GM12878 (cell line): Measurements from ENCODE around the gene COL13A1. TPM values are rescaled to one million over a fixed set of nuclear protein-coding genes. Genes with fewer than 3 reads are reported as not detected.

Experiments
- ATAC-seq: fragments of 200-7000 bp; cut with Tn5 transposase; 3 replicates; pipeline ENCODE4 v1.9.1; 2020; ENCODE audit warnings: mild to moderate bottlenecking, moderate library complexity
- BruUV-seq: library from RNA; stranded (reverse); fragments of 400-500 nt; replicated peaks from 2 replicates; lab custom pipeline; 2021; lab: Mats Ljungman, UMichigan
- CTCF ChIA-PET: fragments of 300-600 bp; sonication (Branson Sonifier 250); formaldehyde crosslinking; extraction: SDS; loops from one replicate; lab custom pipeline; 2021; ENCODE audit warnings: inconsistent platforms; lab: Yijun Ruan, JAX
- POLR2A ChIA-PET: fragments of 350-600 bp; formaldehyde crosslinking; extraction: SDS; loops from one replicate; lab custom pipeline; 2021; ENCODE audit warnings: inconsistent platforms; lab: Charles Lee
- RAD21 ChIA-PET: fragments of 300-600 bp; sonication (Branson Sonifier 250); formaldehyde crosslinking; loops from one replicate; lab custom pipeline; 2023; ENCODE audit warnings: antibody characterized with exemption; ENCODE audit not compliant: unreplicated experiment; lab: Charles Lee
- SMC1A ChIA-PET: fragments of 300-600 bp; sonication (Branson Sonifier 250); formaldehyde crosslinking; loops from one replicate; lab custom pipeline; 2023; ENCODE audit not compliant: unreplicated experiment, uncharacterized antibody; lab: Charles Lee
- DNase-seq: peaks from one replicate; pipeline ENCODE4 v3.0.0-alpha.2; 2011; ENCODE audit warnings: low read depth, low spot score
- FAIRE-seq: peaks from 3 replicates; lab custom pipeline; 2011; peaks lifted over from hg19 to GRCh38; lab: Jason Lieb, UNC
- H2AFZ ChIP-seq: 2 replicates; pipeline ENCODE4 v1.6.0; 2011; ENCODE audit warnings: low read depth, low read length, control low read depth; ENCODE audit not compliant: control insufficient read depth
- H3K27ac ChIP-seq: 2 replicates; pipeline ENCODE4 v1.5.1; 2011; ENCODE audit warnings: control low read depth; ENCODE audit not compliant: control insufficient read depth, insufficient read depth
- H3K27me3 ChIP-seq, 2 experiments: replicated peaks in 1 of 2; 2 replicates each; pipeline versions ENCODE4 v1.6.0 to v1.6.1; 2011; ENCODE audit warnings: low read length in 1 of 2; ENCODE audit not compliant: control insufficient read depth in 2 of 2, insufficient read depth in 2 of 2
- H3K36me3 ChIP-seq, 2 experiments: 2 replicates each; pipeline ENCODE4 v1.5.1; 2011; ENCODE audit warnings: low read length in 1 of 2; ENCODE audit not compliant: control insufficient read depth in 2 of 2, insufficient read depth in 2 of 2
- H3K4me1 ChIP-seq: 2 replicates; pipeline ENCODE4 v1.6.1; 2011; ENCODE audit warnings: mild to moderate bottlenecking, low read length, moderate library complexity, mixed read lengths; ENCODE audit not compliant: control insufficient read depth, insufficient read depth
- H3K4me2 ChIP-seq: 2 replicates; pipeline ENCODE4 v1.6.0; 2011; ENCODE audit warnings: control low read depth; ENCODE audit not compliant: control insufficient read depth, insufficient read depth
- H3K4me3 ChIP-seq: fragments of 200-600 bp; sonication (generic); 2 replicates; pipeline ENCODE4 v1.5.1; 2016
- H3K79me2 ChIP-seq: 2 replicates; pipeline ENCODE4 v1.6.0; 2011; ENCODE audit warnings: low read length; ENCODE audit not compliant: control insufficient read depth, insufficient read depth
- H3K9ac ChIP-seq: 2 replicates; pipeline ENCODE4 v1.8.0; 2011; ENCODE audit warnings: low read length, control low read depth, mixed read lengths; ENCODE audit not compliant: control insufficient read depth, insufficient read depth
- H3K9me3 ChIP-seq: replicated peaks from 3 replicates; pipeline ENCODE4 v1.5.1; 2011; ENCODE audit warnings: mild to moderate bottlenecking, low read length; ENCODE audit not compliant: control insufficient read depth, insufficient read depth
- H4K20me1 ChIP-seq: 2 replicates; pipeline ENCODE4 v1.6.0; 2011; ENCODE audit not compliant: control insufficient read depth, insufficient read depth
- ASH2L ChIP-seq: fragments of 300-600, 200-600 bp; sonication (generic); IDR thresholded peaks from 2 replicates; pipeline ENCODE4 v1.6.1; 2017; ENCODE audit warnings: low read depth, mild to moderate bottlenecking, borderline replicate concordance
- EED ChIP-seq: sonication (generic); IDR thresholded peaks from 2 replicates; pipeline ENCODE4 v1.6.1; 2016; ENCODE audit warnings: antibody characterized with exemption, low read depth
- NR2C1 ChIP-seq: fragments of 450-650 bp; IDR thresholded peaks from 2 replicates; pipeline ENCODE4 v1.6.1; 2017; ENCODE audit warnings: antibody characterized with exemption, mild to moderate bottlenecking, moderate library complexity
- SP1 ChIP-seq: IDR thresholded peaks from one replicate; pipeline ENCODE4 v1.6.1; 2011; ENCODE audit warnings: low read depth, low read length
- SREBF2 ChIP-seq: IDR thresholded peaks from 2 replicates; pipeline ENCODE4 v1.6.1; 2012; ENCODE audit warnings: mild to moderate bottlenecking, low read length
- STAT1 ChIP-seq: fragments of 450-650 bp; conservative IDR thresholded peaks from 2 replicates; pipeline ENCODE4 v1.6.1; 2014; ENCODE audit warnings: antibody characterized with exemption, mild to moderate bottlenecking
- ZNF384 ChIP-seq: IDR thresholded peaks from 2 replicates; pipeline ENCODE4 v1.6.1; 2012; ENCODE audit warnings: low read depth, mild to moderate bottlenecking, low read length, improper control_type of control experiment, borderline replicate concordance
- WGBS: methylation state at CpG from one replicate; pipeline ENCODE4 v1.1.6; 2016; ENCODE audit warnings: low lambda C conversion rate; ENCODE audit not compliant: insufficient replicate concordance, insufficient coverage; ENCODE audit errors: missing lambda C conversion rate; 5-methylcytosine and 5-hydroxymethylcytosine counted together
- in situ Hi-C: fragments of 300-500 bp; cut with MboI; formaldehyde crosslinking; loops from 9 replicates; pipeline ENCODE4 v1.14.3; 2018; ENCODE audit warnings: mixed read lengths
- intact Hi-C: fragments of 100-400 bp; cut with micrococcal nuclease; formaldehyde crosslinking; loops from one replicate; pipeline ENCODE4 v1.14.2; 2022; ENCODE audit not compliant: unreplicated experiment
- polyA plus RNA-seq, 11 experiments: library from polyadenylated mRNA; depleted of rRNA in 4 of 11; unstranded in 6 of 11; stranded (reverse) in 5 of 11; fragments of >200 nt; fragmentation: Nextera tagmentation in 4 of 11; fragmentation: Illumina TruSeq in 1 of 11; extraction: Ambion mirVana in 4 of 11; extraction: Trizol in 1 of 11; gene quantifications; 1 replicate in 1 of 11; 2 replicates in 10 of 11; pipeline versions ENCODE4 v1.2.1 to v1.2.3, GENCODE V29; 2011 to 2016; ENCODE audit warnings: inconsistent platforms in 2 of 11, missing spikeins in 2 of 11, low read depth in 1 of 11
- total RNA-seq, 4 experiments: library from RNA; depleted of rRNA in 3 of 4; stranded (reverse); fragments of >200 nt in 3 of 4; fragmentation: Illumina TruSeq in 1 of 4; extraction: Trizol in 1 of 4; gene quantifications; 2 replicates each; pipeline versions ENCODE4 v1.2.1 to v1.2.3, GENCODE V29; 2013 to 2021
- TF ChIP-seq, protein P1 (sequence below): IDR thresholded peaks from 2 replicates; pipeline ENCODE4 v1.6.1; 2012; ENCODE audit warnings: improper control_type of control experiment, low read depth, low read length; ENCODE audit not compliant: insufficient replicate concordance
- TF ChIP-seq, protein P2 (sequence below): IDR thresholded peaks from 2 replicates; pipeline ENCODE4 v1.6.1; 2011; ENCODE audit warnings: borderline replicate concordance, low read depth, mild to moderate bottlenecking, moderate library complexity, mixed read lengths, low read length; ENCODE audit not compliant: insufficient read depth; ENCODE audit errors: extremely low read length
- TF ChIP-seq, protein P3 (sequence below): IDR thresholded peaks from 2 replicates; pipeline ENCODE4 v1.6.1; 2012; ENCODE audit warnings: low read depth, low read length, improper control_type of control experiment

COL13A1 gene
- total and polyA plus RNA-seq, 10 of the 15 experiments (the other 5 are each of a cell fraction or from before 2014, with no cell fraction given) = 0.03 to 0.15 (median 0.05) TPM; not detected in 7

DNA sequence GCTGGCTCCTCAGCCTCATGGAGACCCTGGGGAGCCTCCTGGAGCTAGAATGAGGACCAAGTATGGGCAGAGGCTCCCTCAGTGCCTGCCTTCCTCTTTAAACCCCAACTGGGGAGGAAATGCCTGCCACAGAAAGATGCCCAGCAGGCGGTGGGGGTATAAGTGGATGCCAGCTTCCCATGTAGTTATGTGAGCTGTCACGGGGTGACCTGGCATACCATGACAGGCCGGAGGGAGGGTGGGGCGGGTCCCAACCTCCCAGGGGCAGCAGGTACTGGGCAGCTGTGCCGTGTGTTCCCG, 35.0 kb downstream of the COL13A1 start:
- Histone ChIP-seq H3K27me3 (peaks cover 4 to 6% of the 10 kb centered on the region in 2 experiments; a peak in 3 of 4 replicates), H3K9me3 (no peaks in the 10 kb centered on the region), H3K79me2 (no peaks in the 10 kb centered on the region), H2AFZ (no peak overlapping the region), H3K36me3 (no peaks in the 10 kb centered on the region), H3K4me3 (no peak overlapping the region), H4K20me1 (no peaks in the 10 kb centered on the region), H3K9ac (no peak overlapping the region), H3K27ac (no peak overlapping the region), H3K4me2 (no peak overlapping the region), H3K4me1 (no peaks in the 10 kb centered on the region)
- 0% methylated on average over 4 of the region's 6 CpGs for WGBS
- FAIRE-seq = no peak
- ChIA-PET POLR2A (no interaction called here), SMC1A (interaction anchor here (0.6 kb wide), 1 partner anchor 20 kb away, joined by 3 read pairs; no protein-coding TSS in a partner anchor), CTCF (no interaction called here), RAD21 (no interaction called here)
- no peak for ATAC-seq
- BruUV-seq = no TSS peak
- intact Hi-C loops (no loop called here), in situ Hi-C loops (no loop called here)
- DNase-seq = no peak
- TF ChIP-seq, protein P1, sequence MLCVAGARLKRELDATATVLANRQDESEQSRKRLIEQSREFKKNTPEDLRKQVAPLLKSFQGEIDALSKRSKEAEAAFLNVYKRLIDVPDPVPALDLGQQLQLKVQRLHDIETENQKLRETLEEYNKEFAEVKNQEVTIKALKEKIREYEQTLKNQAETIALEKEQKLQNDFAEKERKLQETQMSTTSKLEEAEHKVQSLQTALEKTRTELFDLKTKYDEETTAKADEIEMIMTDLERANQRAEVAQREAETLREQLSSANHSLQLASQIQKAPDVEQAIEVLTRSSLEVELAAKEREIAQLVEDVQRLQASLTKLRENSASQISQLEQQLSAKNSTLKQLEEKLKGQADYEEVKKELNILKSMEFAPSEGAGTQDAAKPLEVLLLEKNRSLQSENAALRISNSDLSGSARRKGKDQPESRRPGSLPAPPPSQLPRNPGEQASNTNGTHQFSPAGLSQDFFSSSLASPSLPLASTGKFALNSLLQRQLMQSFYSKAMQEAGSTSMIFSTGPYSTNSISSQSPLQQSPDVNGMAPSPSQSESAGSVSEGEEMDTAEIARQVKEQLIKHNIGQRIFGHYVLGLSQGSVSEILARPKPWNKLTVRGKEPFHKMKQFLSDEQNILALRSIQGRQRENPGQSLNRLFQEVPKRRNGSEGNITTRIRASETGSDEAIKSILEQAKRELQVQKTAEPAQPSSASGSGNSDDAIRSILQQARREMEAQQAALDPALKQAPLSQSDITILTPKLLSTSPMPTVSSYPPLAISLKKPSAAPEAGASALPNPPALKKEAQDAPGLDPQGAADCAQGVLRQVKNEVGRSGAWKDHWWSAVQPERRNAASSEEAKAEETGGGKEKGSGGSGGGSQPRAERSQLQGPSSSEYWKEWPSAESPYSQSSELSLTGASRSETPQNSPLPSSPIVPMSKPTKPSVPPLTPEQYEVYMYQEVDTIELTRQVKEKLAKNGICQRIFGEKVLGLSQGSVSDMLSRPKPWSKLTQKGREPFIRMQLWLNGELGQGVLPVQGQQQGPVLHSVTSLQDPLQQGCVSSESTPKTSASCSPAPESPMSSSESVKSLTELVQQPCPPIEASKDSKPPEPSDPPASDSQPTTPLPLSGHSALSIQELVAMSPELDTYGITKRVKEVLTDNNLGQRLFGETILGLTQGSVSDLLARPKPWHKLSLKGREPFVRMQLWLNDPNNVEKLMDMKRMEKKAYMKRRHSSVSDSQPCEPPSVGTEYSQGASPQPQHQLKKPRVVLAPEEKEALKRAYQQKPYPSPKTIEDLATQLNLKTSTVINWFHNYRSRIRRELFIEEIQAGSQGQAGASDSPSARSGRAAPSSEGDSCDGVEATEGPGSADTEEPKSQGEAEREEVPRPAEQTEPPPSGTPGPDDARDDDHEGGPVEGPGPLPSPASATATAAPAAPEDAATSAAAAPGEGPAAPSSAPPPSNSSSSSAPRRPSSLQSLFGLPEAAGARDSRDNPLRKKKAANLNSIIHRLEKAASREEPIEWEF = no peak
- TF ChIP-seq SREBF2 = no peak
- TF ChIP-seq STAT1 = no peak
- TF ChIP-seq SP1 = no peak
- TF ChIP-seq ZNF384 = no peak
- TF ChIP-seq, protein P2, sequence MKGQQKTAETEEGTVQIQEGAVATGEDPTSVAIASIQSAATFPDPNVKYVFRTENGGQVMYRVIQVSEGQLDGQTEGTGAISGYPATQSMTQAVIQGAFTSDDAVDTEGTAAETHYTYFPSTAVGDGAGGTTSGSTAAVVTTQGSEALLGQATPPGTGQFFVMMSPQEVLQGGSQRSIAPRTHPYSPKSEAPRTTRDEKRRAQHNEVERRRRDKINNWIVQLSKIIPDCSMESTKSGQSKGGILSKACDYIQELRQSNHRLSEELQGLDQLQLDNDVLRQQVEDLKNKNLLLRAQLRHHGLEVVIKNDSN = no peak
- TF ChIP-seq EED = no peak
- no peak for TF ChIP-seq ASH2L
- no peak for TF ChIP-seq NR2C1
- TF ChIP-seq, protein P3, sequence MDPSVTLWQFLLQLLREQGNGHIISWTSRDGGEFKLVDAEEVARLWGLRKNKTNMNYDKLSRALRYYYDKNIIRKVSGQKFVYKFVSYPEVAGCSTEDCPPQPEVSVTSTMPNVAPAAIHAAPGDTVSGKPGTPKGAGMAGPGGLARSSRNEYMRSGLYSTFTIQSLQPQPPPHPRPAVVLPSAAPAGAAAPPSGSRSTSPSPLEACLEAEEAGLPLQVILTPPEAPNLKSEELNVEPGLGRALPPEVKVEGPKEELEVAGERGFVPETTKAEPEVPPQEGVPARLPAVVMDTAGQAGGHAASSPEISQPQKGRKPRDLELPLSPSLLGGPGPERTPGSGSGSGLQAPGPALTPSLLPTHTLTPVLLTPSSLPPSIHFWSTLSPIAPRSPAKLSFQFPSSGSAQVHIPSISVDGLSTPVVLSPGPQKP = no peak
